GM21825 (cell line): Measurements from ENCODE around the gene C19orf25.

ENCODE experiments used
- ATAC-seq: cut with Tn5 transposase; IDR thresholded peaks from one replicate; pipeline ENCODE4 v1.9.1; 2021; ENCODE audit warnings: mild to moderate bottlenecking, moderate library complexity; ENCODE audit not compliant: unreplicated experiment

Gene C19orf25

DNA sequence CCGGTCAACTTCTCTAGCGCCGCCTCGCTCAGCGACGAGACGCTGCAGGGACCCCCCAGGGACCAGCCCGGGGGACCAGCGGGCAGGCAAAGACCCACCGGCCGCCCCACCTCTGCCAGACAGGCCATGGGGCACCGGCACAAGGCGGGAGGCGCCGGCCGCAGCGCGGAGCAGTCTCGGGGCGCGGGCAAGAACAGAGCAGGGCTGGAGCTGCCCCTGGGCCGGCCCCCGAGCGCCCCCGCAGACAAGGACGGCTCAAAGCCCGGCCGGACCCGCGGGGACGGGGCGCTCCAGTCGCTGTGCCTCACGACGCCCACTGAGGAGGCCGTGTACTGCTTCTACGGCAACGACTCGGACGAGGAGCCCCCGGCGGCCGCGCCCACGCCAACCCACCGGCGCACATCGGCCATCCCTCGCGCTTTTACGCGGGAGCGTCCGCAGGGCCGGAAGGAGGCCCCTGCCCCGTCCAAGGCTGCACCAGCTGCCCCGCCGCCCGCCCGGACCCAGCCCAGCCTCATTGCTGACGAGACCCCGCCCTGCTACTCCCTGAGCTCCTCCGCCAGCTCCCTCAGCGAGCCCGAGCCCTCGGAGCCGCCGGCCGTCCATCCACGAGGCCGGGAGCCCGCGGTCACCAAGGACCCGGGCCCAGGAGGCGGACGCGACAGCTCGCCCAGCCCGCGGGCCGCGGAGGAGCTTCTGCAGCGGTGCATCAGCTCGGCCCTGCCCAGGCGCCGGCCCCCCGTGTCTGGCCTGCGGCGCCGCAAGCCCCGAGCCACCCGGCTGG lies 11.3 kb downstream of the C19orf25 start:
- no peak for ATAC-seq

DNA sequence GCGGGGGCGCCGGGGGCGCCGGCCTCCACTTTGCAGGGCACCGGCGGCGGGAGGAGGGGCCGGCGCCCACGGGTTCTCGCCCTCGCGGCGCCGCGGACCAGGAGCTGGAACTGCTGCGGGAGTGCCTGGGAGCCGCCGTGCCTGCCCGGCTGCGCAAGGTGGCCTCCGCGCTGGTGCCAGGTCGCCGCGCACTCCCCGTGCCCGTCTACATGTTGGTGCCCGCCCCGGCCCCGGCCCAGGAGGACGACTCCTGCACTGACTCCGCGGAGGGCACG lies 11.9 kb downstream of the C19orf25 start:
- no peak for ATAC-seq

DNA sequence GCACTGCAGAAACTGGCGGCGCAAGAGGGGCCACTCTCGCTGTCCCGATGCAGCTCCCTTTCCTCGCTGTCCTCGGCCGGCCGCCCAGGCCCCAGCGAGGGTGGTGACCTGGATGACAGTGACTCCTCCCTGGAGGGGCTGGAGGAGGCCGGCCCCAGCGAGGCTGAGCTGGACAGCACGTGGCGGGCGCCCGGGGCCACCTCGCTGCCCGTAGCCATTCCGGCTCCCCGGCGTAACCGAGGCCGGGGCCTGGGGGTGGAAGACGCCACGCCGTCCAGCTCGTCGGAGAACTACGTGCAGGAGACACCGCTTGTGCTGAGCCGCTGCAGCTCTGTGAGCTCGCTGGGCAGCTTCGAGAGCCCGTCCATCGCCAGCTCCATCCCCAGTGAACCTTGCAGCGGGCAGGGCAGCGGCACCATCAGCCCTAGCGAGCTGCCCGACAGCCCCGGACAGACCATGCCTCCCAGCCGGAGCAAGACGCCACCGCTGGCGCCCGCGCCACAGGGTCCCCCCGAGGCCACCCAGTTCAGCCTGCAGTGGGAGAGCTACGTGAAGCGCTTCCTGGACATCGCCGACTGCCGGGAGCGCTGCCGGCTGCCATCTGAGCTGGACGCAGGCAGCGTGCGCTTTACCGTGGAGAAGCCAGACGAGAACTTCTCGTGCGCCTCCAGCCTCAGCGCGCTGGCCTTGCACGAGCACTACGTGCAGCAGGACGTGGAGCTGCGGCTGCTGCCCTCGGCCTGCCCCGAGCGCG lies 12.4 kb downstream of the C19orf25 start:
- no peak for ATAC-seq

DNA sequence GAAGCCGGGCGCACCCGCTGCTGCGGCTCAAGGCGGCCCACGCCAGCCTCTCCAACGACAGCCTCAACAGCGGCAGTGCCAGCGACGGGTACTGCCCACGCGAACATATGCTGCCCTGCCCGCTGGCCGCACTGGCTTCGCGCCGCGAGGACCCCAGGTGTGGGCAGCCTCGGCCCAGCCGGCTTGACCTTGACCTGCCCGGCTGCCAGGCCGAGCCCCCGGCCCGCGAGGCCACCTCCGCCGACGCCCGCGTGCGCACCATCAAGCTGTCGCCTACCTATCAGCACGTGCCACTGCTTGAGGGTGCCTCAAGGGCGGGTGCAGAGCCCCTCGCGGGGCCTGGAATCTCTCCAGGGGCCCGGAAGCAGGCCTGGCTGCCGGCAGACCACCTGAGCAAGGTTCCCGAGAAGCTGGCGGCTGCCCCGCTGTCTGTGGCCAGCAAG lies 13.0 kb downstream of the C19orf25 start:
- no peak for ATAC-seq

DNA sequence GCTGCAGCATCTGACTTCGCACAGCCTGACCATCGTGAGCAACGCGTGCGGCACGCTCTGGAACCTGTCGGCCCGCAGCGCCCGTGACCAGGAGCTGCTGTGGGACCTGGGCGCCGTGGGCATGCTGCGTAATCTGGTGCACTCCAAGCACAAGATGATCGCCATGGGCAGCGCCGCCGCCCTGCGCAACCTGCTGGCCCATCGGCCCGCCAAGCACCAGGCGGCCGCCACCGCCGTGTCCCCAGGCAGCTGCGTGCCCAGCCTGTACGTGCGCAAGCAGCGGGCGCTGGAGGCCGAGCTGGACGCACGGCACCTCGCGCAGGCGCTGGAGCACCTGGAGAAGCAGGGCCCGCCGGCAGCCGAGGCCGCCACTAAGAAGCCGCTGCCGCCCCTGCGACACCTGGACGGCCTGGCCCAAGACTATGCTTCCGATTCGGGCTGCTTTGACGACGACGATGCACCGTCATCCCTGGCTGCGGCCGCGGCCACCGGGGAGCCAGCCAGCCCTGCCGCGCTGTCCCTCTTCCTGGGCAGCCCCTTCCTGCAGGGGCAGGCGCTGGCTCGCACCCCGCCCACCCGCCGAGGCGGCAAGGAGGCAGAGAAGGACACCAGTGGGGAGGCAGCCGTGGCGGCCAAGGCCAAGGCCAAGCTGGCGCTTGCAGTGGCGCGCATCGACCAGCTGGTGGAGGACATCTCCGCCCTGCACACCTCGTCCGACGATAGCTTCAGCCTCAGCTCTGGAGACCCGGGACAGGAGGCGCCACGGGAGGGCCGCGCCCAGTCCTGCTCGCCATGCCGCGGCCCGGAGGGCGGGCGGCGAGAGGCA lies 13.6 kb downstream of the C19orf25 start:
- ATAC-seq: no peak

DNA sequence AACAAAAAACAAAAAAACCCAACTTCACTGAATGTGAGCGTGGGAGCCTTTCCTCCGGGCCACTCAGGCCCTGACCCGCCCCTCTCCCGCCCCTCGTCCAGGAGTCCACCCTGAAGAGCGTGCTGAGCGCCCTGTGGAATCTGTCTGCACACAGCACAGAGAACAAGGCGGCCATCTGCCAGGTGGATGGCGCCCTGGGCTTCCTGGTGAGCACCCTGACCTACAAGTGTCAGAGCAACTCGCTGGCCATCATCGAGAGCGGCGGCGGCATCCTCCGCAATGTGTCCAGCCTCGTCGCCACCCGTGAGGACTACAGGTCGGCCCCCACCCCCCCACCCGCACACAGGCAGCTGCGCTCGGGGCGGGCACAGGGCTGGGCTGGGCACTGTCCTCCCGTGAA lies 17.2 kb downstream of the C19orf25 start:
- ATAC-seq: no peak

DNA sequence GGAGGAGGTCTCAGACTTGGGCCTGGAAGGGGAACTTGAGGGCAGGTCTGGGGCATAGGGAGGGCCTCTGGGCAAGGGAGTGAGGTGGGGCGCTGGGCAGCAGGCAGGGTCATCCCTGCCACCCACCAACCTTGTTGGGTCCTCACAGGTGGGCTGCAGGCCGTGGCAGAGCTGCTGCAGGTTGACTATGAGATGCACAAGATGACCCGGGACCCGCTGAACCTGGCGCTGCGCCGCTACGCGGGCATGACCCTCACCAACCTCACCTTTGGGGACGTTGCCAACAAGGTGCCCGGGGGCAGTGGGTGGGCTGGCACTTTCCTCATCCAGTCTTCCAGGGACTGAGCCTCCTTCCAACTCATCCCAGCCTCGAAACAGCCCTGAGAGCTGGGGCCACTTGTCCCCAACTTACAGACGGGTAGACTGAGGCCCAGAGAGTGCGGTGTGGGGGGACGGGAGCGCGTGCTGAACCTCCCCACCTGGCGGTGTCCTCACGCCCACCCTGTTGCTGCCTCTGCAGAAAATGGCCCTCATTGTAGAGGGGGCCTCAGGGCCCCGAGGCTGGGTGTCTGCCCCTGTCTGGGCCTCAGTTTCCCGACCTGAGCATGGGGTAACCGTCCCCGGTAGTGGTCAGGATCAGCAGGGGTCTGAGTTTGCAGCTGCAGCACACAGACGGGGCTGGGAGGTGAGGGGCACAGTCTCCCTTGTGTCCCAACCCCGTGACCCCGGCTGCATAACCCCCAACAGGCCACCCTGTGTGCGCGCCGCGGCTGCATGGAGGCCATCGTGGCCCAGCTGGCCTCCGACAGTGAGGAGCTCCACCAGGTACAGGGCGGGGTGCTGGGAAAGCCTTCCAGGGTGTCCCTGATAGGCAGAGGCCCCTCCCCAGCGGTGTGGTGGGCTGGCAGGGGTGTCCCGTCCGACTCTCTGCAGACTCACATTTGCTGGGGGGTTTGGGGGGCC lies 18.7 kb downstream of the C19orf25 start:
- ATAC-seq: no peak

DNA sequence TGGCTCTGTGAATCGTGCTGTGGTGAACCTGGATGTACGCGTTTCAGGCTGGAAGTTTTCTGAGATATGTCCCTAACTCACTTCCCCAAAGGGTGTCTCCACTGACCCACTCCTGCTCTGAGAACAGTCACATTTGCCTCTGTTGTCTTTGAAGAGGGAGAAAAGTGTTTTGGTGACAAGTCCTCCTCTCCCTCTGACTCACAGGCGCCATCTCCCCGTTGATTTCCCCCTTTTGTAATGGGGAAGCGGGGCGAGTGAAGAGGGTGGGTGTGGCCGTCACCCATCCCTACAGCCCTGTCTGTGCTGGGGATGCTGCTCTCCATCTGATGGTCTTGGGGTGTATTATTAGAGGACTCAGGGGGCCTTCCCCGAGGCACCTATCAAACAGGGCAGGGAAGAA lies 19.5 kb downstream of the C19orf25 start:
- no peak for ATAC-seq

DNA sequence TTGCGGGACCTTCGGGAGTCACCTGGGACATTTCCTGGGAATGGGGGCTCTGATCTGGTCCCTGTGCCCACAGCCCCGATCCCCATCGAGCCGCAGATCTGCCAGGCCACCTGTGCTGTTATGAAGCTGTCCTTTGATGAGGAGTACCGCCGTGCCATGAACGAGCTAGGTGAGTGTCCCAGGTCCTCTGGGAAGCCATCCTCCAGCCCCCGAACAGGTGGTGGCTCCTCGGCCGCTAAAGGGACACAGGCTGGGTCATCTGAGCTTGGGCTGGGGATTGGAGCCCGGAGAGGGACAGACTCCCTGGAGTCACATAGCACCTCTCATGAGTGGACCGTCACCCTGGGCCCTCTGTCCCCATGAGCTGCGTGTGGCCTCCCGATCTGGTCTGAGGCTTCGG lies 21.1 kb downstream of the C19orf25 start:
- ATAC-seq: no peak

DNA sequence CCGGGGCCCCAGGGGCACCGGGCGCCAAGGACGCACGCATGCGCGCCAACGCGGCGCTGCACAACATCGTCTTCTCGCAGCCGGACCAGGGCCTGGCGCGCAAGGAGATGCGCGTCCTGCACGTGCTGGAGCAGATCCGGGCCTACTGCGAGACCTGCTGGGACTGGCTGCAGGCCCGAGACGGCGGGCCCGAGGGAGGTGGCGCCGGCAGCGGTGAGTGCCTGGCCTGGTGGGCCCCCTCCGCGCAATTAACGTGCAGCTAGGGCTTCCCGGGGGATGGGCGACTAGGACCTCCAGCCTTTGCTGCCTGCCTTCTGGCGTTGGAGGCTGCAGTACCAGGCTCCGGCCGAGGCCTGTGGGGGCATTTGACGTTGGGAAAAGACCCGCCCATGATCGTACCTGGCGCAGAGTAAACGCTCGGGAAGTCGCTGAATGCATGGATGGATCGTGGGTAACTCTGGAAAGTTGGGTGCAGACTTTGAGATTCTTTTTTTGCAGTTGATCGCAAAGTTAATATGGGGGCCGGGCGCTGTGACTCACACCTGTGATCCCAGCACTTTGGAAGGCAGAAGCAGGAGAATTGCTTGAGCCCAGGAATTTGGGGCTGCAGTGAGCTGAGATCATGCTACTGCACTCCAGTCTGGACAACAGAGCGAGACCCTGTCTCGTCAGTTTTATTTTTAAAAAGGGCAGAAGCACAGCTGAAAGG lies 21.8 kb downstream of the C19orf25 start:
- no peak for ATAC-seq

DNA sequence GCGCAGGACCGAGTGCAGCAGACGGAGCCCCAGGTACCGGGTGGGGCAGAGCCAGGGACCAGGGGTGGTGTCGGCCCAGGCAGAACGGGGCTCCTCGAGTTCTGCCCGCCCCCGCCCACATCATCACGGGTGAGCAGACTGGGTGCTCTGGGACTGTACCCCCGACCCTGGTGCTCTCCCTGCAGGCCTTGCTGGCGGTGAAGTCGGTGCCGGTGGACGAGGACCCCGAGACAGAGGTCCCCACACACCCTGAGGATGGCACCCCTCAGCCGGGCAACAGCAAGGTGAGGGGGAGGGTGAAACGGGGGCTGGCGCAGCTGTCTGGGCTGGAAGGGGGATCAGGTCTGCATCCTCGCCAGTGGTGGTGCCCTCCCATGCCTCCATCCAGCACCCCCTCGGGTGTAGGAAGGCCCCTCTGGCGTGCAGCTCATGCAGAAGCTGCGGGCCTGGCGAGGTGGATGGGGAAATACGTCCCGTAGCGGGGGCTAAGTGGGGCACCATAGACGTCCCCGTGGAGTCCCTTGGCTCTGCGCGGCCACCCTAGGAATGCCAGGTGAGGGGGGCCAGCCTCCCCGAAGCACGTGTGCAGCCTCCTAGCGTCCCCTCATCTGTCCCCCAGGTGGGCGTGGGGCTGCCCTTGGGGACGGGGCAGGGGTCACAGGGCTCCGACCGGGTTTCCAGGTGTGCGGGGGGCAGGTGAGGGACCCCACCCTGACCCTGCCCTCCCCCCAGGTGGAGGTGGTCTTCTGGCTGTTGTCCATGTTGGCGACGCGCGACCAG lies 22.7 kb downstream of the C19orf25 start:
- ATAC-seq: no peak

DNA sequence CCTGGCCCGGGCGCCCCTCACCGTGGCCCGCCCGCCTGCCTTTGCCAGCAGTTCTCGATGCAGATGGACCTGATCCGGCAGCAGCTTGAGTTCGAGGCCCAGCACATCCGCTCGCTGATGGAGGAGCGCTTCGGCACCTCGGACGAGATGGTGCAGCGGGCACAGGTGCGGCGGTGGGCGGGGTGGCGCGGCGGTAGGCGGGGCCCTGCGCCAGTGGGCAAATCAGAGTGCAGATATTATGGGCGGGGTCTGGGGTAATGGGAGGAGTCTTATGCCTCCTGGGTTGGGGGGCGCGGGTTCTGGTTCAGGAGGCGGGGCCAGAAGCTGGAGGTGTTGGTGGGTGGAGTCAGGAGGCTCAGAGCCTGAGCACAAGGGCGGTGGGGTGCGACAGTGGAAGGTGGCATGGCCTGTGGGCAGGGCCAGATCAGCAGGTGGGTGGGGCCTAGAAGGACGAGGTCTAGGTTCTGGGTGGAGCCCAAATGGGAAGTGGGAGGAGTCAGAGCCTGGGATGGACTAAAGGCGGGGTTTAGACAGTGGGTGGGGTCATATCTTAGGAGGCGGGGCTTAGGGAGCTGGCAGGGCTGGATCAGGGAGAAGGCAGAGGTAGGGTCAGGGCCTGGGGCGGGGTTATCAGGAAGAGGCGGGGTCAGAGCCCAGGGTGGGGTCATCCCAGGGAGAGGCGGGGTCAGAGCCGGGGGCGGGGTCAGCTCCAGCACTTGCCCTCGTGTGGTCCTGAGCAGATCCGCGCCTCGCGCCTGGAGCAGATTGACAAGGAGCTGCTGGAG lies 23.5 kb downstream of the C19orf25 start:
- no peak for ATAC-seq

DNA sequence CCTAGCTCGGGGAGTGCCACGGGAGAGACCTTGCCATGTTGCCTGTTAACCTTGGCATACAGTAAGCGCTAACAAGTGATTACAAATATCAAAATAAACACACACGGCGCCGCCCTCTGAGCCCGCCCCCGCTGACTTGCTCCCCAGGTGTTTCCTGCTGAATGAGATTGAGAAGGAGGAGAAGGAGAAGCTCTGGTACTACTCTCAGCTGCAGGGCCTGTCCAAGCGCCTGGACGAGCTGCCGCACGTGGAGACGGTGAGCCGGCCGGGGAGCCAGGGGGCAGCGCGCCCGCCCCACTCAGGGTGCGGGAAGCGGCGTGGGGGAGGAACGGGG lies 24.0 kb downstream of the C19orf25 start:
- ATAC-seq: no peak

DNA sequence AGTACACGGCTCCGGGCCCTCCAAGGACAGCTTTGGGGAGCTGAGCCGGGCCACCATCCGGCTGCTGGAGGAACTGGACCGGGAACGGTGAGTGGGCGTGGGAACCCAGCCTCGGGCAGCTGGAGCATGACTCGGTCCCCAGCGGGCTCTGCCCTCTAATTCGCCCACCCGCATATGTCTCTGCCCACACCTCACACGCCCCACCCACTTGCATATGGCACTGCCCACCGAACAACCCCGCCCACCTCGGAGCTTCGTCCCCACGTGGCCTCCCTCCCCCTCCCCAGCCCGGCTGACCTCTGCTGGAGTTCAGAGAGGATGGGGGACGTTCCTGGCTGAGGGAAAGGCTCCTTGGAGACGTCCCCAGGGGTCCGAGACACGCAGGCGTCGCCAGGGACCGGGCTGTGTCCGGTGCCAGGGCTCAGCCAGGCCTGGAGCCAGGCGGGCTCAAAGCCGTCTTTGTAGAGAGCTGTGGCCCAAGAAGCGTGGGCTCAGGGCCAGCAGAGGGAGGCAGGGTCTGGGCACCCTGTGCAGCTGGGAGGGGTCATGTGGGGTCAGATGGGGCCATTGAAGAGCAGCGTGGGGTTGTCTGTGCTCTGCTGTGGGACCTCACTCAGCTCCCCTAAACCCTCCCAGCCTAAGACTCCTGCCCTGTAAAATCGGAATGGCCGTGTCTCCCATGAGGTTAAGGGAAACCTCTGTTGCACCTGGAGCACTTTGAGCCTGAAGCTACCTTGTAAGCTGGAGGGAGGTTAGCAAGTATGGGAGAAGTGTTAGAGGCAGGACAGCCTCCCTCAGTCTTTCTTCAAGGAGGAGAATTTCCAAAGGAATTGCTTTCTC lies 25.3 kb downstream of the C19orf25 start:
- ATAC-seq: no peak

DNA sequence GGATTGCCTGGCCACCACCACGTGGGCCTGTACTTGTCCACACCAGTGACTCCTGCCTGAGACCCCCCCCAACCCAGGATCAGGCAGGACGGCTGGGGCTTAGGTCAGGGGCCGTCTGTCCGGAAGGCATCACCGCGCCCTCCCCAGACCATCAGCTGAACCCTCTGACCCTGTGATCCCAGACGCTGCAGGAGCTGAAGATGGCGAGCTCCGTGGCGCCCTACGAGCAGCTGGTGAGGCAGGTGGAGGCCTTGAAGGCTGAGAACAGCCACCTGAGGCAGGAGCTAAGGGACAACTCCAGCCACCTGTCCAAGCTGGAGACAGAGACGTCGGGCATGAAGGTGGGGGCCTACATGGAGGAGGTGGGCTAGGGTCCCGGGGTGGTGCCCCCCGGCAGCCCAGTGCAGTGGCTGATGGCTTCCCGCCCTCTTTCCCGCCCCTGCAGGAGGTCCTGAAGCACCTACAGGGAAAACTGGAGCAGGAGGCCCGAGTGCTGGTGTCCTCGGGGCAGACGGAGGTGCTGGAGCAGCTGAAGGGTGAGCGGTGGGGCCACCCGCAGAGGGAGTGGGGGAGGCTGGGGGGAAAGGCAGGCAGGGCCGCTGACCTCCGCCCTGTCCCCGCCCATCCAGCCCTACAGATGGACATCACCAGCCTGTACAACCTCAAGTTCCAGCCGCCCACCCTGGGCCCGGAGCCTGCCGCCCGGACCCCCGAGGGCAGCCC lies 26.1 kb downstream of the C19orf25 start:
- ATAC-seq: no peak

DNA sequence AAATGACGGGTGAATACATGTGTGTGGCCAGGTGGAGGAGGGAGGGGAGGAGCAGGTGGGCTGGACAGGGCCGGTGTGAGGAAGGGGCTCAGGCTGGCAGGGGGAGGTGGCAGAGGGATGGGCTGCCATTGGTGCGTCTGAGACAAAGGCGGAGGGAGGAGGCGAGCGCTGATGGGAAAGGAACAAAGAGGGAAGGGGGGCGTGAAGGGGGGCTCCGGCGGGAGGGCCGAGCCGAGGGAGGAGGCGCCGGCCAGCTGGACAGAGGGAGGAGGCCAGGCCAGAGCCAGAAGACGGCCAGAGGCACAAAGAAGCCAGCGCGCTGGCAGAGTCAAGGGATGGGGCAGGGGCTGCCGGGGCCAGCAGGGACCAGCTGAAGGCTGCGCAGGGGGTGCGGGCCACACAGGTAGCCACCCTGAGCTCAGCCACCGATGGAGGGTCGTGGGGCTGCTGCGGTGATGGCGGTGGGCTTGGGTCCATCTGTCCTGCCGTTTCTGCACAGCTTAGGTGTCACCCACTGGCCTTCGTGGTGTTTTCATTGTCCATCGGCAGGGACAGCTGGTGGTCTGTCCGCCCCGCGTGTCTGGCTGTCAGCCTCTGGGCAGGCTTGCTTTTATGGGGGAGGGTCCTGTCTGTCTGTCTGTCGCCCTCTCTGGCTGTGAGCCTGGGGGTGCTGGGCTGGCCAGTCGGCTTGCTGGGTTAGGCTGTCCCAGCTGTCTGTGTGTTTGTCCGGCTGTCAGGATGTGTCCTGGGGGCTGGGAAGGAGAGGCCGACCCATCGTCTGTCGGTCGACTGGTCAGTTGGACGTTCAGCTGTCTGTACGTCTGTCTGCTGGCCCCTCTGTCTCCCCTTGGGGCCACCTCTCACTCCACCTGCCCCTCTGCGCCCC lies 26.9 kb downstream of the C19orf25 start:
- no peak for ATAC-seq
